ENCODE measurements around the gene PTGER1.

The PTGER1 gene, protein sequence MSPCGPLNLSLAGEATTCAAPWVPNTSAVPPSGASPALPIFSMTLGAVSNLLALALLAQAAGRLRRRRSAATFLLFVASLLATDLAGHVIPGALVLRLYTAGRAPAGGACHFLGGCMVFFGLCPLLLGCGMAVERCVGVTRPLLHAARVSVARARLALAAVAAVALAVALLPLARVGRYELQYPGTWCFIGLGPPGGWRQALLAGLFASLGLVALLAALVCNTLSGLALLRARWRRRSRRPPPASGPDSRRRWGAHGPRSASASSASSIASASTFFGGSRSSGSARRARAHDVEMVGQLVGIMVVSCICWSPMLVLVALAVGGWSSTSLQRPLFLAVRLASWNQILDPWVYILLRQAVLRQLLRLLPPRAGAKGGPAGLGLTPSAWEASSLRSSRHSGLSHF

DNA sequence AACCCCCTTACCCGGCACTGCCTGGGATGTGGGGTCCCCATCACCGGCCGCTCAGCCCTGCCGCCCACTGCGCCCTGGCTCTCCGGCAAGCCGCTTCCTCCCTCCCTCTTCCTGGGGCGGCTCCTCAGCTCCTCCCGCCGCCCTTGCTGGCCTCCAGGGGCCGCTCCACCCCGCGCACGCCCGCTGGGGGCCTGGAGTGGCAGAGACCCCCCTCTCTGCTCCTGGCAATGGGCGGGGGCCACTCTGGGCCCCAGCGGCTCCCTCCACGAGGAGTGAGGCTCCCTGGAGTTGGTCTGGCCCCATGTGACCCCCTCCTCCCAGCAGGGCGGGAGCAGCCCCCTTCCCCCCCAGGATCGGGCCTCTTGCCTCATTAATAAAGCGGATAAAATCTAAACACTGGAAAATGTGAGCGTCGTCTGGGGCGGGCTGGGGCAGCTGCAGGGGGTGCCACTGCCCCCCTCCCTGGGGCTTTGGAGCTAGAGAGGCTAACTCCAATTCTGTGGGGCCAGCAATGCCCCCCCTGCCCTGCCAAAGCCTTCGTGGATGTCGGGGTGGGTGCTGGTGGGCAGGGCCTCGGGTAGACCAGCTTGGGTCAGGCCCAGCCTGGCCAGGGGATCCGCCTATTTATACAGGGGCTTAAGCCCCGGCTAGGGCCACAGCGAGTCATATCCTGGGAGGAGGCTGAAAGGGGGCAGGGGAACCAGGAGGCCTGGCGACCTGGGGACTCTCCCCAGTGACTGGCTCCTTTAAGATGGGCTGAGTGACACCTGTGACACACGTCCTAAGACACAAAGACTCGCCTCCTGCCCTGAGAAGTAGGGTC lies at the start of gene PTGER1:
Gene PTGER1, minus strand, starts transcription at position 104 of the 823 bp plus-strand sequence. CDS start 1,034 bp downstream, outside the sequence.
- DNase-seq (ENCODE audit: low spot score in 2 of 2) (no peak), ATAC-seq (peak; percentile 66)
- Mint-ChIP-seq H3K27ac (peak within 1 kb of the TSS; percentile 24), H3K36me3 (peaks cover 41% of the 10 kb centered on the region), H3K4me1 (peaks cover 51% of the 10 kb centered on the region), H3K4me3 (peak within 1 kb of the TSS; percentile 29), H3K9me3 (no peaks in the 10 kb centered on the region)

- Mint-ChIP-seq H3K4me3 (no peak overlapping the region), H3K4me1 (peaks cover 56% of the 10 kb centered on the region), H3K36me3 (peaks cover 48% of the 10 kb centered on the region), H3K9me3 (no peaks in the 10 kb centered on the region), H3K27ac (peak overlapping the region; percentile 94)
- no peak for ATAC-seq
- no peak for DNase-seq (ENCODE audit: low spot score in 2 of 2)
Observed at GRCh38 chr19:14520543-14520942, 45.4 kb upstream of the PTGER1 start.

DNA sequence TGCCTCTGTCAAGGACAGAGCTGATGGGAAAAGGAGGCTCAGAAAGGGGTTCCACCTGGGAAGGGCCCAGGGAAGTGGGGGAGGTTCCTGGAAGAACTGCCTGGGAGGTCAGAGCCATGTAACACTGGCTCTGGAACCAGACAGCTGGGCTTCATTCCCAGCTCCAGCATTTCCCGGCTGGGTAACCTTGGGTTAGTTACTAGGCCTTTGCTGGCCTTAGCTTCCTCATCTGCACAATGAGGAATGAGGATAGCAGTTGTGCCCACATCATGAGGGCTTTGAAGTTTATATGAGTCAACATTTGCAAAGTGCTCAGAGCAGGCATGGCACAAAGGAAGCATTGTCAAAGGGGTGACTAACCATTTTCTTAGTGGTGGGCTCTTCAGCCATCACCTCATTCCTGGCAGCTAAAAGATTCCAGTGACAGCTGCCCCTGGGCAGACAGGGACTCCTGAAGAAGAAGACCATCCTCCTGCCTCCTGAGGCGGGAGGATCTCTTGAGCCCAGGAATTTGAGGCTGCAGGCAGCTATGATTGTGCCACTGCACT lies 44.8 kb upstream of the PTGER1 start:
- peaks cover 62% of the 10 kb centered on the region for H3K4me1 Mint-ChIP-seq
- H3K36me3 Mint-ChIP-seq: peaks cover 54% of the 10 kb centered on the region
- no peak for ATAC-seq
- DNase-seq (ENCODE audit: low spot score in 2 of 2): no peak
- no peaks in the 10 kb centered on the region for H3K9me3 Mint-ChIP-seq
- H3K4me3 Mint-ChIP-seq: peak overlapping the region; percentile 90
- H3K27ac Mint-ChIP-seq: peak overlapping the region; percentile 94

GRCh38 chr19:14519245-14519859 lies 44.2 kb upstream of the PTGER1 start:
- Mint-ChIP-seq H3K9me3 (no peaks in the 10 kb centered on the region), H3K27ac (peak overlapping the region; percentile 94), H3K4me3 (peak overlapping the region; percentile 90), H3K4me1 (peaks cover 68% of the 10 kb centered on the region), H3K36me3 (peaks cover 60% of the 10 kb centered on the region)
- no peak for DNase-seq (ENCODE audit: low spot score in 2 of 2)
- ATAC-seq: no peak

GRCh38 chr19:14517840-14518505 lies 42.8 kb upstream of the PTGER1 start, which contains the start of gene DNAJB1:
Gene DNAJB1, minus strand, starts transcription at chr19:14518397. Its CDS starts 48 bp downstream, at chr19:14518349.
- Mint-ChIP-seq H3K36me3 (peaks cover 74% of the 10 kb centered on the region), H3K4me3 (peak within 1 kb of the TSS; percentile 90), H3K27ac (peak within 1 kb of the TSS; percentile 94), H3K9me3 (no peaks in the 10 kb centered on the region), H3K4me1 (peaks cover 62% of the 10 kb centered on the region)
- DNase-seq (ENCODE audit: low spot score in 2 of 2) (peak in 1 of 2 donors; percentile 77), ATAC-seq (peak; percentile 74)

DNA sequence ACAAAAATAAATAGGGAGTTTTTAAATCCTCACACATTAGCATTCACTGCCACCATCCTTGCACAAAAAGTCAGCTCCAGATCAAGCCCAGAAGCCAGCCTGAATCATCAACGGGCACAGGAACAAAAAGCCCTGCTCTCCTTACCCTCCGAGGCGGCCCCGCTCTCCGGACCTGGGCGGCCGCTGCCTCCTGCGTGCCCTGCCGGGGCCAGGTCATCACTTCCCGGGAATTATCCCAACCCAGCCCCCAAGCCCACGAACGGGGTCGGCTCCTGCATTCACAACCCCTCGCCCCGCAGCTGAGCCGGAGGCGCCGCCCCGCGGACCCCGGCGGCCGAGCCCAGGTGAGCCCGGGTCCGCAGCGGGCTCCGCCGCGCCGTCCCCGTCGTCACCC lies 42.3 kb upstream of the PTGER1 start:
- ATAC-seq: no peak
- H3K9me3 Mint-ChIP-seq: no peaks in the 10 kb centered on the region
- H3K36me3 Mint-ChIP-seq: peaks cover 77% of the 10 kb centered on the region
- H3K27ac Mint-ChIP-seq: peak overlapping the region; percentile 94
- H3K4me3 Mint-ChIP-seq: peak overlapping the region; percentile 90
- peaks cover 57% of the 10 kb centered on the region for H3K4me1 Mint-ChIP-seq
- DNase-seq (ENCODE audit: low spot score in 2 of 2): peak in 1 of 2 donors; percentile 28

- Mint-ChIP-seq H3K36me3 (peaks cover 74% of the 10 kb centered on the region), H3K4me1 (peaks cover 51% of the 10 kb centered on the region)
Observed at GRCh38 chr19:14516746-14517438, 41.7 kb upstream of the PTGER1 start.

DNA sequence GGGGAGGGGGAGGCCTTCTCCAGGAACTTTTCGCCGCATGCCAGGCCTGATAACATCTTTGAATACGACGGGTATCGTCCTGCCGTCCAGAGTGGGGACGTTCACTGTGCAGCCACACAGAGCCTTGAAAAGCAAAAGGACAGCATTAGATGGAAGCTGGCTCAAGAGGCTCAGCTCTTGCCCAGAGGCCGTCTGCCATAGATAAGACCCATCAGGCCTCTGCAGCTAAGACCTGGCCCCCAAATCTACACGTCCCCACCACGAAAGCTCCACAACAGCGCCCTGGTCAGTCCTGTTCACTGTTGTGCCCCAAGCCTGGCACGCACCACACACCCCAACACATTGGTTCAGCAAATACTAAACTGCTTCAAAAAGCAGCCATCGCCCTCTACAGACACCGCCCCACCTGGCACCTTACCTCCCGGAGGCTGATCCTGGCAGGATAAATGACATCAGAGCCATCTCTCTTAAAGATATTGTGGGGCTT lies 40.9 kb upstream of the PTGER1 start:
- peak overlapping the region; percentile 90 for H3K4me3 Mint-ChIP-seq
- H3K36me3 Mint-ChIP-seq: peaks cover 81% of the 10 kb centered on the region
- peaks cover 49% of the 10 kb centered on the region for H3K4me1 Mint-ChIP-seq

More at GRCh38 chr19:14516746-14517438, 41.7 kb upstream of the PTGER1 start:
- ATAC-seq: no peak
- Mint-ChIP-seq H3K9me3 (no peaks in the 10 kb centered on the region), H3K27ac (peak overlapping the region; percentile 94), H3K4me3 (peak overlapping the region; percentile 90)
- DNase-seq (ENCODE audit: low spot score in 2 of 2): peak in 1 of 2 donors; percentile 68

GRCh38 chr19:14515501-14516047 lies 40.4 kb upstream of the PTGER1 start:
- Mint-ChIP-seq H3K9me3 (no peaks in the 10 kb centered on the region), H3K36me3 (peaks cover 86% of the 10 kb centered on the region), H3K4me1 (peaks cover 53% of the 10 kb centered on the region), H3K27ac (peak overlapping the region; percentile 94), H3K4me3 (peak overlapping the region; percentile 90)
- DNase-seq (ENCODE audit: low spot score in 2 of 2) (no peak), ATAC-seq (no peak)

More for the DNA sequence above, 40.9 kb upstream of the PTGER1 start:
- ATAC-seq (no peak), DNase-seq (ENCODE audit: low spot score in 2 of 2) (no peak)
- peak overlapping the region; percentile 94 for H3K27ac Mint-ChIP-seq
- H3K9me3 Mint-ChIP-seq: no peaks in the 10 kb centered on the region

GRCh38 chr19:14514215-14514863 lies 39.2 kb upstream of the PTGER1 start:
- no peak for ATAC-seq
- peaks cover 84% of the 10 kb centered on the region for H3K36me3 Mint-ChIP-seq
- H3K27ac Mint-ChIP-seq: peak overlapping the region; percentile 94
- no peak for DNase-seq (ENCODE audit: low spot score in 2 of 2)
- no peaks in the 10 kb centered on the region for H3K9me3 Mint-ChIP-seq
- peak overlapping the region; percentile 90 for H3K4me3 Mint-ChIP-seq
- H3K4me1 Mint-ChIP-seq: peaks cover 41% of the 10 kb centered on the region

GRCh38 chr19:14512406-14512961 lies 37.3 kb upstream of the PTGER1 start:
- no peak overlapping the region for H3K27ac Mint-ChIP-seq
- H3K4me3 Mint-ChIP-seq: no peak overlapping the region
- peaks cover 42% of the 10 kb centered on the region for H3K4me1 Mint-ChIP-seq
- ATAC-seq (no peak), DNase-seq (ENCODE audit: low spot score in 2 of 2) (no peak)
- H3K36me3 Mint-ChIP-seq: peaks cover 67% of the 10 kb centered on the region
- no peaks in the 10 kb centered on the region for H3K9me3 Mint-ChIP-seq

GRCh38 chr19:14511229-14511593 lies 36.1 kb upstream of the PTGER1 start:
- Mint-ChIP-seq H3K27ac (peak overlapping the region; percentile 52), H3K4me1 (peaks cover 45% of the 10 kb centered on the region), H3K4me3 (no peak overlapping the region), H3K9me3 (no peaks in the 10 kb centered on the region), H3K36me3 (peaks cover 55% of the 10 kb centered on the region)
- ATAC-seq (no peak), DNase-seq (ENCODE audit: low spot score in 2 of 2) (no peak)

Data from stimulated activated effector memory CD8-positive, alpha-beta T cell treated with anti-CD3 and anti-CD28 coated beads, Interleukin-12 subunit alpha, Interleukin-12 subunit beta, amount 100 ng/mL, for 72 hours (primary cell).